K562 (cell line): Measurements from ENCODE around the gene WDR83. TPM values are rescaled to one million over a fixed set of nuclear protein-coding genes. Genes with fewer than 3 reads are reported as not detected.

ENCODE experiments used
- NONO ChIP-seq, 2 experiments: fragments of 200-400 bp in 1 of 2; fragments of 450-650 bp in 1 of 2; formaldehyde crosslinking in 1 of 2; IDR thresholded peaks; 2 replicates each; pipeline ENCODE4 v1.6.1; 2017; ENCODE audit warnings: low read depth in 2 of 2, mild to moderate bottlenecking in 2 of 2, moderate library complexity in 2 of 2, low read length in 1 of 2
- ZNF212 ChIP-seq: fragments of 450-650 bp; formaldehyde crosslinking; IDR thresholded peaks from 2 replicates; pipeline ENCODE4 v1.4.0; 2020; ENCODE audit warnings: mild to moderate bottlenecking
- polyA plus RNA-seq, 8 experiments: library from polyadenylated mRNA; depleted of rRNA in 4 of 8; stranded (reverse) in 5 of 8; unstranded in 3 of 8; fragments of >200 nt; fragmentation: Nextera tagmentation in 2 of 8; fragmentation: Illumina TruSeq in 1 of 8; extraction: Ambion mirVana in 2 of 8; extraction: Trizol in 1 of 8; gene quantifications; 2 replicates each; pipeline versions ENCODE4 v1.2.1 to v1.2.3, GENCODE V29; 2011 to 2014; ENCODE audit warnings: inconsistent platforms in 1 of 8, missing spikeins in 1 of 8
- total RNA-seq, 7 experiments: library from RNA; depleted of rRNA in 6 of 7; stranded (reverse); fragments of >200 nt in 6 of 7; fragmentation: Illumina TruSeq in 2 of 7; extraction: Trizol in 2 of 7; gene quantifications; 2 replicates each; pipeline versions ENCODE4 v1.2.1 to v1.2.3, GENCODE V29; 2011 to 2021; ENCODE audit warnings: low replicate concordance in 1 of 7
- TF ChIP-seq, protein P1 (sequence below): sonication (generic); formaldehyde crosslinking; IDR thresholded peaks from 2 replicates; pipeline ENCODE4 v1.8.0; 2022; ENCODE audit warnings: mild to moderate bottlenecking, missing genetic modification reagents
- TF ChIP-seq, protein P2 (sequence below): fragments of 250-450 bp; sonication (Bioruptor Pico); IDR thresholded peaks from 2 replicates; pipeline ENCODE4 v1.5.0; 2020; ENCODE audit warnings: mild to moderate bottlenecking, borderline replicate concordance
- TF ChIP-seq, protein P3 (sequence below): fragments of 450-650 bp; IDR thresholded peaks from 2 replicates; pipeline ENCODE4 v1.7.1; 2018; ENCODE audit warnings: mild to moderate bottlenecking, low read depth; ENCODE audit not compliant: partially characterized antibody
- TF ChIP-seq, protein P4 (sequence below): sonication (generic); formaldehyde crosslinking; IDR thresholded peaks from 2 replicates; pipeline ENCODE4 v1.8.0; 2022; ENCODE audit warnings: mild to moderate bottlenecking, missing genetic modification reagents

WDR83 gene
- total and polyA plus RNA-seq, 9 of the 15 experiments (the other 6 are each of a cell fraction or from before 2014, with no cell fraction given) = 0.52 to 21.3 (median 4.2) TPM

DNA sequence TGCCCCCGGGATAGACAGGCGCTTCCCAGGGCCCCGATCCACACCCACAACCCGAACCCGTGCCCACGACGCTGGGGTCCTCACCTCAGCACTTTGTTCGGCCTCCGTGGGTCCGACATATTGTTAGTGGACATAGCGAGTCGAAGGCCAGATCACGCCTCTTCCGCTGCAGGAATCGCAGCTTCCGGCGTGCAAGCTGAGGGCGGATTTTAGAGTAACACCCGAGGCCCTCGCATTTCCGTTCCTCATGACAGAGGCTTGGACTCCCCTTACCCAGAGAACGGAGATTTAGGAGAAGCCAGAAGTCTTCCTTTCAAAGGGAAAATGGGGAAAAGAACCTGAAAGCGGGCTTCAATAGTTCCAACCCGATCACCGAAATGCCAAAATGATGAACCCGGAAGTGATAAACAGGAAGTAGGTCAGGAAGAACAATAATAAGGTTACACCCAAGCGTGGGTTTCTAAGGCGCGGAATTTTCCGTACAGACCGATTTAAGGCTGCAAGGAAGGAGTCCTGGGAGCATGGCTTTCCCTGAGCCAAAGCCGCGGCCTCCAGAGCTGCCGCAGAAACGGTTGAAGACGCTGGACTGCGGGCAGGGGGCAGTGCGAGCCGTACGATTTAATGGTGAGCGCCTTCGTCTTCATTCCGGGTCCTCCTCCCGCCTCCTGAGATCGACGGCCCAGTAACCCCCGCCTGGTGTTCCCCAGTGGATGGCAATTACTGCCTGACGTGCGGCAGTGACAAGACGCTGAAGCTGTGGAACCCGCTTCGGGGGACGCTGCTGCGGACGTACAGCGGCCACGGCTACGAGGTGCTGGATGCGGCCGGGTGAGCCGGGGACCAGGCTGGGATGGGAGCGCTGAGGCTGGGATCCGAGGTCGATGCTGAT is 2.9 kb downstream of the WDR83 start (continued):
- TF ChIP-seq, protein P1, sequence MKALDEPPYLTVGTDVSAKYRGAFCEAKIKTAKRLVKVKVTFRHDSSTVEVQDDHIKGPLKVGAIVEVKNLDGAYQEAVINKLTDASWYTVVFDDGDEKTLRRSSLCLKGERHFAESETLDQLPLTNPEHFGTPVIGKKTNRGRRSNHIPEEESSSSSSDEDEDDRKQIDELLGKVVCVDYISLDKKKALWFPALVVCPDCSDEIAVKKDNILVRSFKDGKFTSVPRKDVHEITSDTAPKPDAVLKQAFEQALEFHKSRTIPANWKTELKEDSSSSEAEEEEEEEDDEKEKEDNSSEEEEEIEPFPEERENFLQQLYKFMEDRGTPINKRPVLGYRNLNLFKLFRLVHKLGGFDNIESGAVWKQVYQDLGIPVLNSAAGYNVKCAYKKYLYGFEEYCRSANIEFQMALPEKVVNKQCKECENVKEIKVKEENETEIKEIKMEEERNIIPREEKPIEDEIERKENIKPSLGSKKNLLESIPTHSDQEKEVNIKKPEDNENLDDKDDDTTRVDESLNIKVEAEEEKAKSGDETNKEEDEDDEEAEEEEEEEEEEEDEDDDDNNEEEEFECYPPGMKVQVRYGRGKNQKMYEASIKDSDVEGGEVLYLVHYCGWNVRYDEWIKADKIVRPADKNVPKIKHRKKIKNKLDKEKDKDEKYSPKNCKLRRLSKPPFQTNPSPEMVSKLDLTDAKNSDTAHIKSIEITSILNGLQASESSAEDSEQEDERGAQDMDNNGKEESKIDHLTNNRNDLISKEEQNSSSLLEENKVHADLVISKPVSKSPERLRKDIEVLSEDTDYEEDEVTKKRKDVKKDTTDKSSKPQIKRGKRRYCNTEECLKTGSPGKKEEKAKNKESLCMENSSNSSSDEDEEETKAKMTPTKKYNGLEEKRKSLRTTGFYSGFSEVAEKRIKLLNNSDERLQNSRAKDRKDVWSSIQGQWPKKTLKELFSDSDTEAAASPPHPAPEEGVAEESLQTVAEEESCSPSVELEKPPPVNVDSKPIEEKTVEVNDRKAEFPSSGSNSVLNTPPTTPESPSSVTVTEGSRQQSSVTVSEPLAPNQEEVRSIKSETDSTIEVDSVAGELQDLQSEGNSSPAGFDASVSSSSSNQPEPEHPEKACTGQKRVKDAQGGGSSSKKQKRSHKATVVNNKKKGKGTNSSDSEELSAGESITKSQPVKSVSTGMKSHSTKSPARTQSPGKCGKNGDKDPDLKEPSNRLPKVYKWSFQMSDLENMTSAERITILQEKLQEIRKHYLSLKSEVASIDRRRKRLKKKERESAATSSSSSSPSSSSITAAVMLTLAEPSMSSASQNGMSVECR (CRISPR knock-in tag) = peak; percentile 81
- TF ChIP-seq ZNF212 (CRISPR knock-in tag) (no peak), NONO (IDR thresholded peaks at IDR 0.05; ENCODE audit: low read depth in 2 of 2, low read length in 1 of 2) (0 out of 4 replicates have a peak, but pooled peaks of 1 of the 2 experiments have one; percentile 41)
- TF ChIP-seq, protein P2, sequence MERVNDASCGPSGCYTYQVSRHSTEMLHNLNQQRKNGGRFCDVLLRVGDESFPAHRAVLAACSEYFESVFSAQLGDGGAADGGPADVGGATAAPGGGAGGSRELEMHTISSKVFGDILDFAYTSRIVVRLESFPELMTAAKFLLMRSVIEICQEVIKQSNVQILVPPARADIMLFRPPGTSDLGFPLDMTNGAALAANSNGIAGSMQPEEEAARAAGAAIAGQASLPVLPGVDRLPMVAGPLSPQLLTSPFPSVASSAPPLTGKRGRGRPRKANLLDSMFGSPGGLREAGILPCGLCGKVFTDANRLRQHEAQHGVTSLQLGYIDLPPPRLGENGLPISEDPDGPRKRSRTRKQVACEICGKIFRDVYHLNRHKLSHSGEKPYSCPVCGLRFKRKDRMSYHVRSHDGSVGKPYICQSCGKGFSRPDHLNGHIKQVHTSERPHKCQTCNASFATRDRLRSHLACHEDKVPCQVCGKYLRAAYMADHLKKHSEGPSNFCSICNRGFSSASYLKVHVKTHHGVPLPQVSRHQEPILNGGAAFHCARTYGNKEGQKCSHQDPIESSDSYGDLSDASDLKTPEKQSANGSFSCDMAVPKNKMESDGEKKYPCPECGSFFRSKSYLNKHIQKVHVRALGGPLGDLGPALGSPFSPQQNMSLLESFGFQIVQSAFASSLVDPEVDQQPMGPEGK (CRISPR knock-in tag) = no peak
- TF ChIP-seq, protein P3, sequence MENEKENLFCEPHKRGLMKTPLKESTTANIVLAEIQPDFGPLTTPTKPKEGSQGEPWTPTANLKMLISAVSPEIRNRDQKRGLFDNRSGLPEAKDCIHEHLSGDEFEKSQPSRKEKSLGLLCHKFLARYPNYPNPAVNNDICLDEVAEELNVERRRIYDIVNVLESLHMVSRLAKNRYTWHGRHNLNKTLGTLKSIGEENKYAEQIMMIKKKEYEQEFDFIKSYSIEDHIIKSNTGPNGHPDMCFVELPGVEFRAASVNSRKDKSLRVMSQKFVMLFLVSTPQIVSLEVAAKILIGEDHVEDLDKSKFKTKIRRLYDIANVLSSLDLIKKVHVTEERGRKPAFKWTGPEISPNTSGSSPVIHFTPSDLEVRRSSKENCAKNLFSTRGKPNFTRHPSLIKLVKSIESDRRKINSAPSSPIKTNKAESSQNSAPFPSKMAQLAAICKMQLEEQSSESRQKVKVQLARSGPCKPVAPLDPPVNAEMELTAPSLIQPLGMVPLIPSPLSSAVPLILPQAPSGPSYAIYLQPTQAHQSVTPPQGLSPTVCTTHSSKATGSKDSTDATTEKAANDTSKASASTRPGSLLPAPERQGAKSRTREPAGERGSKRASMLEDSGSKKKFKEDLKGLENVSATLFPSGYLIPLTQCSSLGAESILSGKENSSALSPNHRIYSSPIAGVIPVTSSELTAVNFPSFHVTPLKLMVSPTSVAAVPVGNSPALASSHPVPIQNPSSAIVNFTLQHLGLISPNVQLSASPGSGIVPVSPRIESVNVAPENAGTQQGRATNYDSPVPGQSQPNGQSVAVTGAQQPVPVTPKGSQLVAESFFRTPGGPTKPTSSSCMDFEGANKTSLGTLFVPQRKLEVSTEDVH = peak; percentile 100
- TF ChIP-seq, protein P4, sequence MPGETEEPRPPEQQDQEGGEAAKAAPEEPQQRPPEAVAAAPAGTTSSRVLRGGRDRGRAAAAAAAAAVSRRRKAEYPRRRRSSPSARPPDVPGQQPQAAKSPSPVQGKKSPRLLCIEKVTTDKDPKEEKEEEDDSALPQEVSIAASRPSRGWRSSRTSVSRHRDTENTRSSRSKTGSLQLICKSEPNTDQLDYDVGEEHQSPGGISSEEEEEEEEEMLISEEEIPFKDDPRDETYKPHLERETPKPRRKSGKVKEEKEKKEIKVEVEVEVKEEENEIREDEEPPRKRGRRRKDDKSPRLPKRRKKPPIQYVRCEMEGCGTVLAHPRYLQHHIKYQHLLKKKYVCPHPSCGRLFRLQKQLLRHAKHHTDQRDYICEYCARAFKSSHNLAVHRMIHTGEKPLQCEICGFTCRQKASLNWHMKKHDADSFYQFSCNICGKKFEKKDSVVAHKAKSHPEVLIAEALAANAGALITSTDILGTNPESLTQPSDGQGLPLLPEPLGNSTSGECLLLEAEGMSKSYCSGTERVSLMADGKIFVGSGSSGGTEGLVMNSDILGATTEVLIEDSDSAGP (CRISPR knock-in tag) = 0 out of 2 replicates have a peak, but pooled peaks have one; percentile 14
